Keratinocyte (primary cell): ENCODE measurements around the gene BCL2L1. TPM values are rescaled to one million over a fixed set of nuclear protein-coding genes. Genes with fewer than 3 reads are reported as not detected.

Experiments used
- DNase-seq: peaks from one replicate; pipeline ENCODE4 v3.0.0-alpha.2; 2011; ENCODE audit warnings: low read depth, missing footprints, low spot score
- FAIRE-seq: peaks from 2 replicates; lab custom pipeline; 2011; peaks lifted over from hg19 to GRCh38; lab: Jason Lieb, UNC
- H2AFZ ChIP-seq: 2 replicates; pipeline ENCODE4 v1.6.0; 2012; ENCODE audit warnings: low read length, control low read depth, inconsistent platforms; ENCODE audit not compliant: control insufficient read depth
- H3K27ac ChIP-seq: 2 replicates; pipeline ENCODE4 v1.5.1; 2011; ENCODE audit warnings: low read length; ENCODE audit not compliant: control insufficient read depth, insufficient read depth
- H3K27me3 ChIP-seq: 3 replicates; pipeline ENCODE4 v1.6.0; 2011; ENCODE audit warnings: low read length; ENCODE audit not compliant: control insufficient read depth, insufficient read depth; ENCODE audit errors: extremely low read depth
- H3K36me3 ChIP-seq, 2 experiments: 2 replicates in 1 of 2; 3 replicates in 1 of 2; pipeline ENCODE4 v1.5.1; 2011; ENCODE audit warnings: low read length in 2 of 2, mild to moderate bottlenecking in 1 of 2; ENCODE audit not compliant: control insufficient read depth in 2 of 2, insufficient read depth in 2 of 2; ENCODE audit errors: extremely low read depth in 1 of 2
- H3K4me1 ChIP-seq: 3 replicates; pipeline ENCODE4 v1.5.1; 2011; ENCODE audit warnings: low read length; ENCODE audit not compliant: control insufficient read depth, insufficient read depth; ENCODE audit errors: extremely low read depth
- H3K4me2 ChIP-seq: 3 replicates; pipeline ENCODE4 v1.6.0; 2011; ENCODE audit warnings: low read depth, low read length; ENCODE audit not compliant: control insufficient read depth, insufficient read depth; ENCODE audit errors: extremely low read depth
- H3K4me3 ChIP-seq, 3 experiments: fragments of 200-600 bp in 1 of 3; sonication (generic) in 1 of 3; 2 replicates in 2 of 3; 3 replicates in 1 of 3; pipeline ENCODE4 v1.5.1; 2011 to 2016; ENCODE audit warnings: low read length in 3 of 3, mild to moderate bottlenecking in 3 of 3, control low read depth in 2 of 3, inconsistent platforms in 1 of 3, low read depth in 1 of 3, mixed read lengths in 1 of 3, mixed run types in 1 of 3, moderate library complexity in 1 of 3; ENCODE audit not compliant: control insufficient read depth in 2 of 3, insufficient read depth in 2 of 3; ENCODE audit errors: extremely low read depth in 1 of 3
- H3K79me2 ChIP-seq: 2 replicates; pipeline ENCODE4 v1.6.0; 2012; ENCODE audit warnings: low read length; ENCODE audit not compliant: control insufficient read depth, insufficient read depth
- H3K9ac ChIP-seq: 3 replicates; pipeline ENCODE4 v1.6.0; 2011; ENCODE audit warnings: low read length; ENCODE audit not compliant: control insufficient read depth, insufficient read depth; ENCODE audit errors: extremely low read depth
- H3K9me1 ChIP-seq: 3 replicates; pipeline ENCODE4 v1.6.0; 2011; ENCODE audit warnings: low read length; ENCODE audit not compliant: control insufficient read depth, insufficient read depth; ENCODE audit errors: extremely low read depth
- H3K9me3 ChIP-seq: 2 replicates; pipeline ENCODE4 v1.5.1; 2012; ENCODE audit warnings: low read depth, low read length; ENCODE audit not compliant: control insufficient read depth
- H4K20me1 ChIP-seq: 3 replicates; pipeline ENCODE4 v1.6.0; 2011; ENCODE audit warnings: low read length; ENCODE audit not compliant: control insufficient read depth, insufficient read depth; ENCODE audit errors: extremely low read depth
- EZH2 ChIP-seq: IDR thresholded peaks from one replicate; pipeline ENCODE4 v1.6.1; 2012; ENCODE audit warnings: inconsistent platforms, mild to moderate bottlenecking, low read length, moderate library complexity
- dilution Hi-C: fragments of 300-500 bp; cut with MboI; formaldehyde crosslinking; loops from one replicate; pipeline ENCODE4 v1.7.0; 2020; ENCODE audit warnings: low sequenced_read_pairs; ENCODE audit not compliant: extremely low pct_ligation_motif_present
- polyA plus RNA-seq, 5 experiments: library from polyadenylated mRNA; depleted of rRNA in 3 of 5; stranded (reverse) in 3 of 5; stranded (forward) in 1 of 5; unstranded in 1 of 5; fragments of >200 nt; gene quantifications; 1 replicate in 1 of 5; 2 replicates in 3 of 5; 3 replicates in 1 of 5; pipeline versions ENCODE4 v1.2.1 to v1.2.3, GENCODE V29; 2011 to 2012; ENCODE audit warnings: missing spikeins in 2 of 5, low read depth in 1 of 5, low replicate concordance in 1 of 5
- TF ChIP-seq, protein P1 (sequence below), 3 experiments: IDR thresholded peaks in 1 of 3; conservative IDR thresholded peaks in 1 of 3; optimal IDR thresholded peaks in 1 of 3; 2 replicates in 2 of 3; 3 replicates in 1 of 3; pipeline versions ENCODE3 to v1.5.1; 2011; ENCODE audit warnings: low read length in 3 of 3, mild to moderate bottlenecking in 3 of 3, moderate library complexity in 2 of 3, control low read depth in 1 of 3, inconsistent platforms in 1 of 3; ENCODE audit not compliant: insufficient read depth in 2 of 3; ENCODE audit errors: extremely low read depth in 1 of 3

BCL2L1 gene
- polyA plus RNA-seq, 1 donor (not counting 4 experiments of a cell fraction or from before 2014, with no cell fraction given) = 109 TPM

DNA sequence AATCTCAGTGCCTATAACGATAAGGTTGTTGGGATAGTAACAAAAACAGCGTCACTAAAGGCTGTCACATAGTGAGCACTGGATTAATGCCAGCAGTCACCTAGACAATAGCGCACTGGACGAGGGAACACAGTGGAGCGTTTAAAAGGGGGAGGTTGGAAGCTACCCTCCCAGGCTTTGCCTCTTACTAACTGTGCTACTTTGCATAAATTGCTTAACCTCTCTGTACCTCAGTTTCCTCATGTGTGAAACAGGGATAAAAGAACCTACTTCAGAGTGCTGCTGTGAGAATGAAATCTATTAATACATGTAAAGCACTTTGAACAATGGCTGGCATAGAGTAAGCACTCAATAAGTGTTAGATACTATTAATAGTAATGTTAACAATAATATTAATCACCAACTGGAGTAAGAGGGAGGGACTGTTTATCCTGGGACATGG lies 10.5 kb downstream of the BCL2L1 start:
- Histone ChIP-seq H3K4me1 (peaks cover 78% of the 10 kb centered on the region), H4K20me1 (no peaks in the 10 kb centered on the region), H3K9me3 (no peaks in the 10 kb centered on the region), H3K9me1 (peaks cover 6% of the 10 kb centered on the region), H2AFZ (no peak overlapping the region), H3K79me2 (peaks cover 77% of the 10 kb centered on the region), H3K36me3 (peaks cover 25 to 65% of the 10 kb centered on the region in 2 experiments), H3K27ac (peak overlapping the region; percentile 99), H3K4me3 (peak overlapping the region in 2 of 3 experiments; percentile 19 to 26), H3K27me3 (no peaks in the 10 kb centered on the region), H3K4me2 (peak overlapping the region; percentile 93), H3K9ac (peak overlapping the region; percentile 80)
- no peak for TF ChIP-seq EZH2
- TF ChIP-seq, protein P1, sequence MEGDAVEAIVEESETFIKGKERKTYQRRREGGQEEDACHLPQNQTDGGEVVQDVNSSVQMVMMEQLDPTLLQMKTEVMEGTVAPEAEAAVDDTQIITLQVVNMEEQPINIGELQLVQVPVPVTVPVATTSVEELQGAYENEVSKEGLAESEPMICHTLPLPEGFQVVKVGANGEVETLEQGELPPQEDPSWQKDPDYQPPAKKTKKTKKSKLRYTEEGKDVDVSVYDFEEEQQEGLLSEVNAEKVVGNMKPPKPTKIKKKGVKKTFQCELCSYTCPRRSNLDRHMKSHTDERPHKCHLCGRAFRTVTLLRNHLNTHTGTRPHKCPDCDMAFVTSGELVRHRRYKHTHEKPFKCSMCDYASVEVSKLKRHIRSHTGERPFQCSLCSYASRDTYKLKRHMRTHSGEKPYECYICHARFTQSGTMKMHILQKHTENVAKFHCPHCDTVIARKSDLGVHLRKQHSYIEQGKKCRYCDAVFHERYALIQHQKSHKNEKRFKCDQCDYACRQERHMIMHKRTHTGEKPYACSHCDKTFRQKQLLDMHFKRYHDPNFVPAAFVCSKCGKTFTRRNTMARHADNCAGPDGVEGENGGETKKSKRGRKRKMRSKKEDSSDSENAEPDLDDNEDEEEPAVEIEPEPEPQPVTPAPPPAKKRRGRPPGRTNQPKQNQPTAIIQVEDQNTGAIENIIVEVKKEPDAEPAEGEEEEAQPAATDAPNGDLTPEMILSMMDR (optimal IDR thresholded peaks at IDR 0.05 in 1 of 3, IDR thresholded peaks at IDR 0.05 in 1 of 3, conservative IDR thresholded peaks at IDR 0.05 in 1 of 3; ENCODE audit: extremely low read depth in 1 of 3, insufficient read depth in 2 of 3, low read length in 3 of 3) = no peak
- dilution Hi-C loops = no loop called here
- FAIRE-seq (no peak), DNase-seq (no peak)

DNA sequence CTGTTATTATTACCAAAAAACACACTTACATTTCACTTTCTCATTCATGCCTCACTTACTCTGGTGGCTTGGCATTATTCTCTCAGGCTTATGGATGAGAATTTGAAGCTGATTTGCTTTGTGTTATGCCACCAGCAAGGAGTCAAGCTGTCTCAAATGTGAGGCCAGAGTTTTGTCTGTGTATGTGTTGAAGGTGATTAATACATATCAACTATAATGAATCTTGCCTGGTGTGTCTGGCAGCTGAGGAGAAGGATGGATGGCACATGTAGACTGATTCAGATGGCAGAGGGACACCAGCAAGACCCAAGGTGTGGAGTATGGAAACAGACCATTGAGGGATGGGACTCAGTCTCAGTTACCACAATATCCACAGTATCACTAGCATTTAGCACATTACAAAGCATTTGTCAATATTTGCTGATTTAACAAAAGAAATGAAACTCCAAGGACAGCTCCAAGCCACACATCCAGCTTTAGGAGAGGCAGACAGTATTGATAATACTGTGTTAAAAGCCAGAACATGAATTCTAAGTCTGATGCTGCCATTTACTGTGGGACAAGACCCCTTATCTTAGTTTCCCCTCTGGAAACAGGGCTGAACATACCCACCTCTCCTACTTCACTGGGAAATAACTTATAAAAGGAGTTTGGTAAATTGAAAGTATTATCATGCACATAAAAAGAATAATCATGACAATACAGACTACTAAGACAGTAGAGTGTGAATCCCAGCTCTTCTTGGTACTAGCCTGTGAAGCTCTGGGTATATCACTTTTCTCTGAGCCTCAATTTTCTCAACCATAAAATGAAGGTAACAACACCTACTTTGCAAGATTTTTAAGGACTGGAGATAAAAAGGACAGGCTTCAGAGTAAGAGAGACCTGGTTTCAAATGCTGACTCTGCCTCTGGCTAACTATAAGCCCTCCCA lies 11.2 kb downstream of the BCL2L1 start:
- FAIRE-seq (no peak), DNase-seq (no peak)
- peak overlapping the region; percentile 80 for H3K9ac ChIP-seq
- no peak overlapping the region for H2AFZ ChIP-seq
- no peaks in the 10 kb centered on the region for H4K20me1 ChIP-seq
- TF ChIP-seq, protein P1 (optimal IDR thresholded peaks at IDR 0.05 in 1 of 3, IDR thresholded peaks at IDR 0.05 in 1 of 3, conservative IDR thresholded peaks at IDR 0.05 in 1 of 3; ENCODE audit: extremely low read depth in 1 of 3, insufficient read depth in 2 of 3, low read length in 3 of 3) = no peak
- no peak for TF ChIP-seq EZH2
- peaks cover 28 to 65% of the 10 kb centered on the region in 2 experiments for H3K36me3 ChIP-seq
- peak overlapping the region; percentile 99 for H3K27ac ChIP-seq
- peak overlapping the region in 2 of 3 experiments; percentile 24 to 52 for H3K4me3 ChIP-seq
- peaks cover 78% of the 10 kb centered on the region for H3K4me1 ChIP-seq
- H3K79me2 ChIP-seq = peaks cover 77% of the 10 kb centered on the region
- peak overlapping the region; percentile 93 for H3K4me2 ChIP-seq
- peaks cover 6% of the 10 kb centered on the region for H3K9me1 ChIP-seq
- H3K9me3 ChIP-seq = no peaks in the 10 kb centered on the region
- H3K27me3 ChIP-seq = no peaks in the 10 kb centered on the region
- dilution Hi-C loops = no loop called here
